Activated naive CD4-positive, alpha-beta T cell treated with Interleukin-2 at 50 U/mL for 16 hours (primary cell): ENCODE data around the gene SSH3.
A peak's percentile ranks its signal among the peaks of the same experiment; 100 is the strongest.

Source experiments
- DNase-seq: peaks from one replicate; pipeline ENCODE4 v3.0.0-alpha.2; 2020

SSH3 gene

DNA sequence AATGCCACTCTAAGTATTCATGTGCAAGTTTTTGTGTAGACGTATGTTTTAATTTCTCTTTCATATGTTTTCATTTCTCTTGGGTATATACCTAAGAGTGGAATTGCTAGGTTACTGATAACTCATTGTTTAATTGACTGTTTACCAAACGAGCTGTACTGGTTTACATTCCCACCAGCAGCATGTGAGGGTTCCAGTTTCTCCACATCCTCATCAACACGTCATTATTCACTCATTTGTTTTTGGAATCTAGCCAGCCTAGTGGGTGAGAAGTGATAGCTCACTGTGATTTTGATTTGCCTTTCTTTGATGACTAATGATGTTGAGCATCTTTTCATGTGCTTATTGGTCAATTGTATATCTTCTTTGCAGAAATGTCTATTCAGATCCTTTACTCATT lies 10.2 kb upstream of the SSH3 start:
- no peak for DNase-seq

- no peak for DNase-seq
Observed at GRCh38 chr11:67295846-67296245, 7.5 kb upstream of the SSH3 start.

DNA sequence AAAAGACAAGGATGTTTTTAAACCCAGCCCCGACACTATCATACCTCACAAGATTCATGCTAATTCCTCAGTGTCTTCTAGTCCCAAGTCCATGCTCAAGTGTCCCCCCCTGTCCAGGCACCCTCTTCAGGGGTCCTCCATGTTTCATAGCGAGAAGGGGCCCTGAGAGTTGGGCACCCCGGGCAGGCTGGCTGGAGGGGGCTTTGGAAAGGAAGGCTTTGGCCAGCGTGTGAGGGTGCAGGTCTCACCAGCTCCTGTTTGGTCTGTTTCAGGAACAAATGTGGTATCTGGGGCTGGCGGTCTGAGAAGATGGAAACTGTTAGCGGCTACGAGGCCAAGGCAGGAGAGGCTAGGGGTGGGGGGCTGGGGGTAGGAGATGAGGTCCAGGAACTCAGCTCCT lies 4.5 kb upstream of the SSH3 start:
- no peak for DNase-seq

- DNase-seq, result no peak
Observed at GRCh38 chr11:67299471-67300191, 3.7 kb upstream of the SSH3 start.

GRCh38 chr11:67300256-67300755 lies 3.0 kb upstream of the SSH3 start:
- DNase-seq, result no peak

GRCh38 chr11:67300756-67301312 lies 2.5 kb upstream of the SSH3 start:
- no peak for DNase-seq

DNA sequence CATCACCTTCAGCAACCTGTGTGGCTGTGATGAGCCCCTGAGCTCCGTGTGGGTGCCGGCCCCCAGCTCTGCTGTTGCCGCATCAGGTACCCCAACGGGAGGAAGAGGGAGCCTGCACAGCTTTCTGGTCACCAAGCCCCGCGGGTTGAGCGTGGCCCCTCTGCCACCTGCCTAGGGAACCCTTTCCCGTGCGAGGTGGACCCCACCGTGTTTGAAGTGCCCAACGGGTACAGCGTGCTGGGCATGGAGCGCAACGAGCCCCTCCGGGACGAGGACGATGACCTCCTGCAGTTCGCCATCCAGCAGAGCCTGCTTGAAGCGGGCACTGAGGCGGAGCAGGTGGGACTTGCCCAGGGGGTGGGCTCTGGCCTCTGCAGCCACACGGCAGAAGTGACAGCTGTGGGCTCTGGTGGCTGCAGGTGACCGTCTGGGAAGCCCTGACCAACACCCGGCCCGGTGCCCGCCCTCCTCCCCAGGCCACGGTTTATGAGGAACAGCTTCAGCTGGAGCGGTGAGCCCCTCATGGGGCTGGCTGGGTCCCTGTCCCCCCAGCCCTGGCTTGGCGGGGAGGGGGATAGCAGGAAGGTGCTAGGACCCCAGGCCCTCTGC lies 1.9 kb upstream of the SSH3 start:
- DNase-seq, result no peak

DNA sequence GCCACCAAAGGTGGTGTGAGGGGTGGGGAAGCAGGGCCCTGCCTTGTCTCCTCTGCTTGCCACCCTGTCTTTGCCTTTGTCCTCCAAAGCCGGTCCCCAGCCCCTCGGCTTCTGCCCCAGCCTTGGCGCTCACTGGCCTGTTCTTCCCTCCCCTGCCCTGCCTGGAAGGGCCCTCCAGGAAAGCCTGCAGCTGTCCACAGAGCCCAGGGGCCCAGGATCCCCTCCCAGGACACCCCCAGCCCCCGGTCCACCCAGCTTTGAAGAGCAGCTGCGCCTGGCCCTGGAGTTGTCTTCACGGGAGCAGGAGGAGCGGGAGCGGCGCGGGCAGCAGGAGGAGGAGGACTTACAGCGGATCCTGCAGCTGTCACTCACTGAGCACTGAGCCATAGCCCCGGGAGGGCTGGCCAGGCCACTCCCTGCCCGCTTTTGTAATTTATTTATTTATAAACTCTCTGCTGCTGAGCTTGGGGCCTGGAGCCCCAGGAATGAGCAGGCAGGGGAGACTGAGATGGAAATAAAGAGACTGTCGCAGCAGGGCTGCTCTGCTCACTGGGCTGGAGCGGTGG lies 1.3 kb upstream of the SSH3 start:
- DNase-seq, result no peak

GRCh38 chr11:67302571-67303131 lies 679 bp upstream of the SSH3 start:
- DNase-seq, result no peak

DNA sequence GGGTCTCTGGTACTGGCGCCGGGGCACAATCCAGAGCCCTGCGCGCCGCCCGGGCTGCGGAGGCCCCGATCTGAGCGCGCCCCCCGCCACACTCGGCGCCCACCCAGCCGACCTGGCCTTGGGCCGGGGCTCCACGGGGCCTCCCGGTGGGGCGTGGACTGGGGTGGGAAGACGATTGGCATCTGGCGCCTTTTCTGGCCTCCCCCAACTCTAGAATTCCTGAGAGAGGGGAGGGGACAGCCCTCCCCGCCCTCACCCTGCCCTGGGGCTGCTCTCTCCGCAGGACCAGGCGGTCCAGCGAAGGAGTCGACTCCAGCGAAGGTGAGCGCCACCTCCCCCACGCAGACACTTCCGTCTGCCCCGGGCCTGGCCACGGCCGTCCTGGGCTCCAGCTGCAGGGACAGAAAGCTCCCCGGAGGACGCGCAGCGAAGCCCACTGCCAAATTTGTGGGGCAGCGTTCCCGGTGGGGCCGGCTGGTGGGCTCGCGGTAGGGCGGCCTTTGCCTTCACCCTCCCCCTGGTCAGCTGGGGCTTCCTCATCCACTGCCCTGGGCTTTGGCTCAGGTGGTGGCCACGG lies 593 bp downstream of the SSH3 start:
- no peak for DNase-seq

DNA sequence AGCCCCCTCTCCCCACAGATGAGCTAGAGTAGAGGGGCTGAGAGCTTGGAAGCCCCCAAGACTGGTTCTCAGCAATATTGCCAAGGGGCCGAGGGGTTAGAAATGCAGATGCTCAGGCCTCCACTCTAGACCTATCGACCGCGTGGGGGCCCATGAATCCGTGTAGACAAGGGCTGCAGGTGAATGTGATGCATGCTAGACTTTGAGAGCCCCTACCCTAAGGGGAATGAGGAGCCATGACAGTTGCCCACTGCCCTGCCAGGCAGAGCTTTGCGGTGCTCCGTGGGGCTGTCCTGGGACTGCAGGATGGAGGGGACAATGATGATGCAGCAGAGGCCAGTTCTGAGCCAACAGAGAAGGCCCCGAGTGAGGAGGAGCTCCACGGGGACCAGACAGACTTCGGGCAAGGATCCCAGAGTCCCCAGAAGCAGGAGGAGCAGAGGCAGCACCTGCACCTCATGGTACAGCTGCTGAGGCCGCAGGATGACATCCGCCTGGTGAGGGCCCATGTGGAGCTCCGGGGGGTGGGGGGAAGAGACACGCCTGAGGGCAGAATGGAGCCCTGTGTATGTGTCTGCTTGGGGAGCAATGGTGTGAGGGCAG lies 1.3 kb downstream of the SSH3 start:
- DNase-seq, result no peak

GRCh38 chr11:67306769-67307544 lies 3.6 kb downstream of the SSH3 start:
- no peak for DNase-seq

DNA sequence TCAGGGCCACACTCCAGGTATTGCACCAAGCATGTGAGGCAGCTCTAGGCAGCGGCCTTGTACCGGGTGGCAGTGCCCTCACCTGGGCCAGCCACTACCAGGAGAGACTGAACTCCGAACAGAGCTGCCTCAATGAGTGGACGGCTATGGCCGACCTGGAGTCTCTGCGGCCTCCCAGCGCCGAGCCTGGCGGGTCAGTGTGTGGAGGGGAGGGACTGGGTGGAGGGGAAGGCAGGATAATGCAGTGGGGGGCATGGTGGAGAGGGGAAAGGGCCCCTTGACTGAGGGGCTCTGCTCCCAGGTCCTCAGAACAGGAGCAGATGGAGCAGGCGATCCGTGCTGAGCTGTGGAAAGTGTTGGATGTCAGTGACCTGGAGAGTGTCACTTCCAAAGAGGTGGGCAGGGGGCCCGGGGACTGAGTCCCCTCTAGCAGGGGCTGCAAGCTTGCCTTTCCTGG lies 4.2 kb downstream of the SSH3 start:
- no peak for DNase-seq

GRCh38 chr11:67308031-67308866 lies 4.9 kb downstream of the SSH3 start:
- no peak for DNase-seq

- no peak for DNase-seq
Observed at GRCh38 chr11:67309166-67309565, 5.8 kb downstream of the SSH3 start.

DNA sequence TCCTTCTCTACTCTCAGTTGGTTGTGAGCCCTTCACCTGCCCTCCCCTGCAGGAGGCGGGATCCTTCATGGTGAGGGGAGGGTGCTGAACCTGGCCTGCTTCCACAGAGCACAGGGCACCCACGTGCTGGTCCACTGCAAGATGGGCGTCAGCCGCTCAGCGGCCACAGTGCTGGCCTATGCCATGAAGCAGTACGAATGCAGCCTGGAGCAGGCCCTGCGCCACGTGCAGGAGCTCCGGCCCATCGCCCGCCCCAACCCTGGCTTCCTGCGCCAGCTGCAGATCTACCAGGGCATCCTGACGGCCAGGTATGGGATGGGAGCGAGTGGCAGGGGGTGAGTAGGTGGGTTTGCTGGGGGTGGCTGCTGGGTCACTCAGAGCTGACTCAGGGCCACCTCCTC lies 6.3 kb downstream of the SSH3 start:
- DNase-seq, result no peak

DNA sequence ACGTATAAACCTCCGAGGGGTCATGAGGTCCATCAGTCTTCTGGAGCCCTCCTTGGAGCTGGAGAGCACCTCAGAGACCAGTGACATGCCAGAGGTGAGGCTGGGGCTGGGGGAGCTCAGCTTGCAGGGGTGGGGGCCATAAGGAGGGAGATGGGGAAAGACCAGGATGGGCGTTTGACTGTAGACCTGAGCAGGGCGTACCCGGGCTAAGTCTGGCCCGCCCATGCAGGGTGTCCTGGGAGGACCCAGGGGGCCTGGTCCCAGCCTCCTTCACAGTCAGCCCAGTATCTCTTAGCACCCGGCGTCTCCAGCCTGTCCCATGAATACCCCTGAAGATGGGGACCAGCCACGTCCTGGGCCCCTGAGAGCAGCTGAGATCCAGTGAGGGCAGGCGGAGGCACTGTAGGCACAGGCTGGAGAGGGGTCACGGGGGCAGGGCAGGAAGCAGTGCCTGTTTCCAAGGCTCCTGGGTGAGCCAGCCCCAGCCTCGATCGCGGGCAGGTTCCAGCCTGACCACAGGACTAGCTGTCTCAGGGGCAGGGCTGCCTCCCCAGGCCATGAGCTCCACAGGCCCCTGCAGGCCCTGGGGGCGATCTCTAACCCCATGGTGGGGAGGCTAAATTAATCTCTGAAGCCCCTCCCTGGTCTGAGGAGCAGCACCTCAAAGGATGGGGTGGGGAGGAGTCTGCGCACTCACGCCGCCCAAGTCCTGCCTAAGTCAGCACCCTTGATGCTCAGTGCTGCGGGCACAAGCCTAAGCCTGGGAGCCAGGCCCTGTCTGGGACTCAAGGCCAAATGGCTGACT lies 7.1 kb downstream of the SSH3 start:
- no peak for DNase-seq

DNA sequence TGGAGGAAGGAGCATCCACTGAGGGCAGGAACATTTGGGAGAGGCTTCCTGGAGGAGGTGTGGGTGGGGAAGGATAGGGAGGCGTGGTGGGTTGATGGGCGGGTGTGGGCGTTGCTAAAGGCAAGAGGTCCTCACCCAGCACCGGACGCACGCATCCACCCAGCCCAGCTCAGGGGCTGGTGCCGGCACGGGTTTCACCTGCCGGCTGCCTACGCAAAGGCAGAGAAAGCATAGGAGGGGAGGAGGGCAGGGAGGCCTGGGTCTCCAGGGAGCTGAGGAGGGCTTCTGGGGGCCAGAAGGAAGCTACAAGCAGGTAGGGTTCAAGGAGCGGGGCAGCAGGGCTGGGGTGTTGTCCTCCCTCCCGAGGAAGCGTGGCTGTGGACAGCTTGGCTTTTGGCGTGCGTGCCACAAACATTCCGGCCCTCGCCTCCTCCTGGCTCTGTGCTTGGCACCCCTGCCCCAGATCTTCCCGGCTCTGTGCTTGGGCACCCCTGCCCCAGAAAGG lies 7.8 kb downstream of the SSH3 start:
- DNase-seq, result no peak

GRCh38 chr11:67311556-67312082 lies 8.3 kb downstream of the SSH3 start:
- DNase-seq, result peak; percentile 24
